DMS79 (cell line): ENCODE results near the gene COG7.
"Not testable (repeated sequence)": the region's sequence is repeated elsewhere in the genome, so short reads cannot be mapped to it uniquely, and the experiment has no call there.

Experiments
- DNase-seq: peaks from one replicate; lab custom pipeline; 2025; lab: John Stamatoyannopoulos, UW

The COG7 gene

DNA sequence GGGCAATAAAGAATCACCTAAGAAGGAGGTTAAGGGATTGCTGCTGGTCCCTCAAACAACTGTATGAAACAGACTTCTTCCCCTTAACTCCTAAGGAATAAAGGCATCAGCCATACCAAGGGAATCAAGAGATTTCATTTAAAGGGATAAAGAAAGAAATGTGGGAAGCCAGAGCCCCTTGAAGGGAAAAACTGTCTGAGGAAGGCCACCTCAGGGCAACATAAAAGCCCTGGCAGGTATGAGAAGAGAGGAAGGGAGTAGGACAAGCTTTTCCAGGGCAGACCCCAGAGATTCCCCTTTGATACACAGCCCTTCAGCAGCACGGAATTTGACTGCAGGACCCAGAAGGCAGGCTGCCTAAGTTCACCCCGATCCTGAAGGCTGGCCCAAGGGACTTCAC is 43.5 kb downstream of the COG7 start:
- no peak for DNase-seq

DNA sequence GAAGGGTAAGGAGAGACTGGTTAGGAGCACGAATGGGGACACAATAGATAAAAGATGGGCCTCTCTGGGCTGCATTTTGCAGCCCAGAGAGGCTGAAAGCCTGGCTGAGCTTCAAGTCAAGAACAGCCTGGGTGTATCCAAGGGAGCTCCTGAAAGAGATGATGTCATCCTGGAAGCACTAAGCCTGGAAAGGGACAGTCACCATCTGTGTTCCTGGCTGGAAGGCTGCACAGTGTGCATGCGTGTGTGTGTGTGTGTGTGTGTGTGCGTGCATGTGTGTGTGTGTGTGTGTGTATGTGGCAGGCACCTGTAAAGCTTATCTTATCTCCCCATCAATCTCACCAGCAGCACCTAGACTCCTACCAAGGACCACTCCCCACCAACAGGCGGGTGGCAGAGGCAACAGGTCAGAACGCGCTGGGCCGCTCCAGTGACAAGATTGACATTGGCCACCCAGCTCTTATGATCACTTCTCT is 44.1 kb downstream of the COG7 start:
- peak; percentile 11 for DNase-seq

DNA sequence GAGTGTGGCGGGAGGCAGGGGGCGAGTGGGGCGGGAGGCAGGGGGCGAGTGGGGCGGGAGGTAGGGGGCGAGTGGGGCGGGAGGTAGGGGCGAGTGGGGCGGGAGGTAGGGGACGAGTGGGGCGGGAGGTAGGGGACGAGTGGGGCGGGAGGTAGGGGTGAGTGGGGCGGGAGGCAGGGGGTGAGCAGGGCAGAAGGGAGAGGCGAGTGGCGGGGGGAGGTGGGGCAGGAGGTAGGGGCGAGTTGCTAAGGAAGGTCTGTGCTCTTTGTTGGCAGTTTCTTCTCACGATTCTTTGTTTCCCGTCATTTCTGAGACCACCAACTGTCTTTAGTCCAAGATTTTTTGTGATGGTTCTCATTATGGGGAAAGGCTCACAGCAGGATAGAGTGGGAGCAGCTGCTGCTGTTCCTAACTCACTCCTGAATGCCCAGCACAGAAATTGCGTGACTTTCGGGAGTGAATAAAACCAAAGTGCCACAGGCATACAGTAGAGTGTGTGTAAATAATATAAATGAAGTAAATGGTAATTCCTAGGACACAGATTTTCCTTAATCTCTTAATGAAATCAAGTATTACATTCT is 44.7 kb downstream of the COG7 start:
- DNase-seq = no peak

DNA sequence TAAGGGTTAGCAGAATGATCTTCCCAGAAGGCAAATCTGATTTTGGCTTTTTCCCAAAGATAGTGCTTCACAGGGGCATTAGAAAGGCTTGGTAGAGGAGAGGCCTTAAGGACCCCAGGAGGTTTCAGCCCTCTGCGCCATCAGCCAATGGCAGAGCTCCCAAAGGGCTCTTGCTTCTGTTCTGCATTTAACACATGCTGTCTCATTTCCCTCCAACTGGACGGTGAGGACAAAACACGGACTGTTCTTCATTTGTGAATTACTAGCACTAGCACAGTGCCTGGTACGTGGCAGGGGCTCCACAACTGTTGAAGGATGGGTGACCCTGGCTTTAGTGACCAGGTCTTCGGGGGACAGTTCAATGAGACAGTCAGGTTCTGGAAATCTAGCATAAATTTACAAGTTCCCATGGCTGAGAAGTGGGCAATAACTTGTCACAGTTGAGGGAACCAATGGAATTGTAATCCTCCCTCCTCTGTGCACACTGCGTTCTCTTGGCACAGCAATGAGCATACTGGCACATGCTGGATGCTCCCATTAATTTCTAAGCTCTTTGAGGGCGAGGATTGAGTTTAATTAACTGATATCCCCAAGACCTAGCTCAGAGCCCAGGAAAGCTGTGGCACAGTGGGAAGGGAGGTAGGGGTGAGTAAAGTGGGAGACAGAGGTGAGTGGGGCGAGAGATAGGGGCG is 45.4 kb downstream of the COG7 start:
- no peak for DNase-seq

DNA sequence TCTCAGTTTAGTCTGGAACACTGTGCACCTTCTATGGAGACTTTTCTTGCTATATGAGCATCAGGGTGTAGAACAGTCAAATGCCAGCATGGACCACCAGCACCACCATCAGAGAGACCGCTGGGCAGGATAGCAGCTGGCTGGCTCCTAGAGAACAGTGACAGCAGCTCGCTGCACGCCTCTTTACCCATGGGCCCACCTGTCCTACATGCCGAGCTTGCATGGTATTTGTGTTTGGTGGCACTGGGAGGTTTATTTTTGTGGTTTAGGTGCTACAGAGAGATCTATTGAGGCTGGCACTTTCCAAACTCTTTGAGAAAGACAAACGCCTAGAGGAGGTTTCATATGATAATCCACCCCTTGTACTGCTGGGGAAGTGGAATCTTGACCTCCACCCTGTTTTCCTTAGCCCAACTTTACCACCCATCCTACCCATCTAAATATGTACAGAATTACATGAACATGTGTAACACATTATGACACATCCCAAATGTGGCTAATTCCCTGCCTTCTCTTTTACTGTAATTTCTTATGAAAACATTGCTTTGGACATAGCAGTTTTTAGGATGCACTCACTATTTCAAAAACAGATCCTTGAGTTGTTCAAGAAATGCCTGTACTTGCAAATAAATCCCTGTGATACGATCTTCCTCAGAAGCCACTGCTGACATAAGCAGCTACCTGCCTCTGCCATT is 46.3 kb downstream of the COG7 start:
- no peak for DNase-seq

DNA sequence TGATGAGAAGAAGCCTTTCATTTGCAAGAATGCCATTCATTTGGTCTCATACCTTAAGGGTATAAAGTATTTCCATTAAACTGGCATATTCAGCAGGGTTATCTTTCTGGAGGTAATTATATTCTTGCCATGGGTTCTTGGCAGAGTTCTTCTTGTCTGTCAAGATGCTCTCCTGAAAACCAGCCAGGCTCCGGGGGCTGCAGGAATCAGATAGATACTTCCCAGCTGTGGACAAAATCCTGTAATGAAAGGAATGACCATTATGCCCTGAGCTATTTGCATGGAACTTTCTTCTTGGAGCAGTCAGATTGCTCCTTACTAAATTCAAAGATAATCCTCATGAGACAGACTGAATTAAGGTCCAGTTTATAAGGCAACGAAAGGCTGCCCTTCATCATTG is 47.0 kb downstream of the COG7 start:
- no peak for DNase-seq

DNA sequence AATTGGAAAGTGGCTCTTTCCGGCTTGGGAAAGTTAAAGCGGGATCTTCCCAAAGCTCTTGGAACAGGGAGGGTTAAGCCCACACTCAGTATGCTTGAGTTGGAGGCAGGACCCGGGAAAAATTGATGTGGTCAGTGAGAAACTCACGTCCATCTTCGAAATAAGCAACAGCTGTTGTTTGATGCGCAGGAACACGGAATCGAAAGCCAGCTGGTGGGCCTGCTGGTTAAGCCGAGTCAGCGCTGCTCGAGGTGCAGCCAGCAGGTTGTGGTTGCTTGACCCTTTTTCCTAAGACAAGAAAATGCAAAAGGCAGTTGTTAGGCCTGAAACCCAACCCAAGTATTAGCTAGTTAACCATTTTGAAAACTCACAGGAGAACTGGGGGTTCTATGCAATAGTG is 49.4 kb downstream of the COG7 start:
- DNase-seq = no peak

DNA sequence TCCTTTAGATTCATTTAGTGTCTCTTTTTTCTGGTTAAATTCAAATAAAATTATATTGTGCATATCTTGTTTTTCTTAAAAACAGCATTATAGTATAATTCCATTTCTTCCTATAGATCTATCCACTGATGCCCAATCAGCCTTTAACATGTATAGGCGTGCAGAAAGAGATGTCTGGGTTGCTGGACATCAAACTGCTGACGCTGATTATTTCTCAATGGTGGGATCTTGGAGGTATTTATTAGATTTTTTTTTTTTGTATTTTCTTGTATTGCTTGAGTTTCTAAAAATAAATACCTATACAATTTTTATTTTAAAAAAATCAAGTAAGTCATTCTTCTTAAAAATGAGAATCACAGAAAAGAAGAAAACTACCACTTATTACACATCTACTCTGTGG is 50.9 kb downstream of the COG7 start:
- no peak for DNase-seq

DNA sequence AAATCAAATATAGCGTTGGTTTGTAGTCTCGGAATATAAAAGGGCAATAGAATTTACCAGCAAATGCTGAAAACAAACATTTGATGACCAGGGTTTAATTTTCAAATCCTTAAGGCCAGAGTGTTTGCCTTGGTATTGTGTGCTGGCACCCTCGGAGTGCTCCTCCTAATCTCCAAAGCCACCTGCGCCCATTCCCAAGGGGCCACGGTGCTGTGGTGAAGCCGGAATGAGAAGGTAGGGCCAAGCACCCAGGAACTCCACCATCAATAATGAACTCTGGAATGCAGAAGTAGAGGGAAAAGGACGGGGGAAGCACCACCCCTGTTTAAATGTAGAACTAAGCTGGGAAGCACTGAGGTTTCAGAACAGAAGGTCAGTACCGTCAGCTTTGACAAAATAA is 51.9 kb downstream of the COG7 start:
- no peak for DNase-seq

DNA sequence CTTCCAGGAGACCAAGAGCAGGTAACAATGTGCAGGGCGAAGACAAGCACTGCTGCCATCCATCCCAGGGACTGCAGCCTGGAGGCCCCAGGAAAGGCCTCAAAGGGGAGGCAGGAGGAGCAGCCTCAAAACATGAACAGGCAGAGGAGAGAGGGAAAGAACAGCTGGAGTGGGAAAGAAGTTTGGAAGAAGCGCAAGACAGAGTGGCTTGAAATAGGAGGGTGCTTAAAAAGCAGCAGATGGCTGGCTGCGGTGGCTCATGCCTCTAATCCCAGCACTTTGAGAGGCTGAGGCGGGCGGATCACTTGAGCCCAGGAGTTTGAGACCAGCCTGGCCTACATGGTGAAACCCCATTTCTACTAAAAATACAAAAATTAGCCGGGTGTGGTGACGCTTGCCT is 52.5 kb downstream of the COG7 start:
- not testable (repeated sequence) for DNase-seq

DNA sequence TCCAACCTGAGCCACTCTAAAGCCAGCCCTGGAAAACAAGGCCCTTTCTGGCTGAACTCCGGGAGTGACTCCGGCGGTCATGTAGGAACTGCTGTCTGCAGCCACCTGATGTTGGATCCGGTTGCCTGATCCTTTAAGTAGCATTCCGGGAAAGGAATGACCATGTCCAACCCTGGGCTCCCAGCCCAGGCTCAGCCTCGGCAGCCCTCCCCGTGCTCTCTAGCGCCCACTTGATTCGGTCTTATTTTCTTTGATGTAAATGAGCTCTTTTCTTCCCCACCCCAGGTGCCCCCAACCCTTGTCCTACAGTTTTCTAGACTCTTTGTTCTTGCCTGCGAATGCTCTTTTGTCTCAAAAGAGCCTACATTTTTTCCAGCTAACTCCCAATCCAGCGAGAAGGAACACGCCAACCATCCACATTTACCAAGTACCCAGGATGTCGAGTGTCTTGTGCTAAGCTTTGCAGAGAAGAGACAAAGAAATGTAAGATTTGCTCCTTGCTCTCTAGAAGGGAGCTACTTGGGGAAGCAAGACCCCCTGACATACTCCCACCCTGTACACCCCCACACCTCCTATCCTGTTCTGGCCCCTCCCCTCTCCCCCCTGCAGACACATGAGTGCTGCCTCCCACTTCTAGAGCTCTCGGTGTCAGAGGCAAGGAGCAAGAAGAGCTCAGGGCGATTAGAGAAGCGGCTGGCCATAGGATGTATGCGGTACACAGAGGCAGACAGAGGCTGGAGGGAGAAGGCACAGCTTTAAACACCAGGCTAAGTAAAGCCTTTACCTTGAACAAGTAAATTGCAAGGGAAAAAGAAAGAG is 53.8 kb downstream of the COG7 start:
- DNase-seq = peak; percentile 76

DNA sequence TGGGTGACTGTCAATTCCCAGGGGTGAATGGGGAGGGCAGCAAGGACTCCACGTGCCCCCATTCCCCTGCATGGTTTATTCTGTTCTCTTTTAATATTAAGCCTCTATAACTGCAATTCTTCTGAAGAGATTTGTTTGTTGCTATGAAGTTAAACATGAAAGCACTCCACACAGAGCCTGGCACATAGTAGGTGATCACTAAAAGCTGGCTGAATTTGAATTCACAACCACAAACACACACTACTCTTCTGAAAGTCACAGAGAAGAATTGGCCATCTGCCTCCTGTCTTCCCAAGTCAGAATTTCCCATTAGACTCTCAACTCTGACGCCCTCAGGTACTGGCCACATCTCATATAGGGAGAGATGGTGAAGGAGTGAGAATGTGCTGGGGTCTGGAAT is 55.5 kb downstream of the COG7 start:
- no peak for DNase-seq

DNA sequence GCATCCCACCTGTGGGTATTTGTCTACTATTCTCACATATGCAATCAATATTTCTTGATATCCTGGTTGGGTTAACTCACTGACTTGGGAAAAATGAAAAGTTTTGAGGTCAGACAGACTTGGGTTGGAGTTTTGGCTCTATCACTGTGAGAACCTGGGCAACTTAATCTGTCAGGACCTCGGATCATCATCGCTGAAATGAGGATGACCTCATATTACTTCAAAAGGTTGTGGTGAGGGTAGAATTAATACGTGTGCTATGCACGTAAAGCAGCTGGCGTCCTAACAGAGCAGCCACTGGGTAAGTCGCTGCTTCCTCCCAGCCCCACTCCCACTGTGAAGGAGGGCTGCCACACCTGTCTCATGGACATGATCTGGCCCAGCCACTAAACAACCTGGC is 57.3 kb downstream of the COG7 start:
- no peak for DNase-seq

DNA sequence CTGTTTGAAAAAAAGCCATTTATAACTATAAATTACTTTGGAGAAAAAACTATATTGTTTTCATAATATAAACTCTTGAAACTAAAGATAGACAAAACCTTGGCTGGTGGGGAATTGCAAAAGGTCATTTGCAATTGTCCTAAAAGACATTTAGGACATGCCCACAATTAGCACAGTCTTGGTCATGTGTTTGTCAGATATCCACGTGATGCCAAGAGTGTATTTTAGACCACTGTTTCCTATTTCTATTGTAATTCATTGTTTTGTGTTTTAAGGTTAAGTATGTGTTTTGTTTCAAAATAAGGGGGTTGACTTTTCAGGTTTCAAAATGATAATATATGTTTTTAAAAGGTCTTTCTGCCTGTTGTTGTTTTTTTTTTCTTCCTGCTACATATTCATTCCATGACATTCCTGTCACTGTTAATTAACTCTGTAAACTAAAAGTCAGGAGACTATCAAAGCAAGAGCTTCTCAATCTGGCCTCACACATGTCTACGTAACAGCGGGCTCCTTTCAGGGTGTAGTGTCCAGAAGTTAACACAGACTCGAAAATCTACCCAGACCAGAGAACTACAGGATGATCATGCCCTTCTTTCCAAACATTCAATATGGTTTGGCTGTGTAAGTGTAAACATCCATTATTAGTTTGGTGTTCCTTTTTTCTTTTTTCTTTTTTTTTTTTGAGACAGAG is 58.7 kb downstream of the COG7 start:
- DNase-seq = no peak

DNA sequence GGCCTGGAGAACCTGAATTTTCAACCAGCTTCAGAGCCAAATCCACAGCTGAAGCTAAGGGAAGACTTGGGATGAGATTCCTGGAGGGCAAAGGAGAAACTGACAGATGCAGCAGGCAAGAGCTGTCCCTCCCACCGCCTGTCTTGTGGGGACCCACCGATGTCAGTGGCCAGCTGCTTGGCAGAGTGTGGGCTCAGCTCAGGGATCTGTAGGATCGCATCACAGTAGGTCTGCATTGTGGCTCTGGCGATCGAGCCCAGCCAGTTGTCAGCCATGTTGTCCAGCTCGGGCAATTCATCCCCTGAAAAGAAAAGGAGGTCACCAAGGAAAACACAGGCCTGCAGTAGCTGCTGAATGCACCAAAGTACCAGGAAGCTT is 60.8 kb downstream of the COG7 start:
- no peak for DNase-seq

DNA sequence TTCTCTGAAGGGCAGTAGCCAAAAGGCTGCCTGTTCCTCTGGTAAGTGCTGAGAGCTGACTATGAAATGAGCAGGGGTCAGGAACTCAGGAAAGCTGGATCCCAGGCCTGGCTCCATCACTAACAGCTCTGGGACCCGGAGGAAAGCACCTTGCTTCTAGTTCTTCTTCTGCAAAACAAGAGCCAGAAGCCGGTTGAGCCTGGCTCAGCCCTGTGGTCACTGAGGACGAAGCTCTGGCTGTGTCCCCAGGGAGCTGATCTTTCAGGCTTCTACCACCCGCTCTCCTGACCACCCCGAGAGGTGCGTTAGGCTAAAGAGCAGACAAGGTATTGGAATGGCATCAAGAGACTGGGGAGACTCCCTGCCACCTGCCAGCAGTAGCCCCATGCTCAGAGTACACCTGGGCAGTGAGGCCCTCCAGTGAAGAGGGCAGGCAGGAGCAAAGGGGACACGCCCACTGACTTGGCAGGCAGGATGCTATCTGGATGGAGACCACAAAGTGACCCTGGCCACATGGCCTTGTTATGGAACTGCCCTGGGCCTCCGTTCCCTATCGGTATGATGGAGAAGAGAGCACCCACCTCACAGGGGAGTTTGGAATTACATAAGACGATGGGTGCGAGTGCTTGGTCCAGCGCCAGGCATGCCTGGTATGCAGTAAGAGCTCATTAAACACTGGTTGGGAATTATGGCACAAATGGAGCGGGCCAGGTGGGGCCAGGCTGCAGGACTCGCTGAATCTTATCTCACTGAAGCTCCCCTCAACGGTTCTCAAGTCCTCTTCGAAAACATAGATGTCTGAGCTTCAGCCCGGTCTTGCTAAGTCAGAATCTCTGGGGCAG is 61.4 kb downstream of the COG7 start:
- DNase-seq = peak; percentile 32

DNA sequence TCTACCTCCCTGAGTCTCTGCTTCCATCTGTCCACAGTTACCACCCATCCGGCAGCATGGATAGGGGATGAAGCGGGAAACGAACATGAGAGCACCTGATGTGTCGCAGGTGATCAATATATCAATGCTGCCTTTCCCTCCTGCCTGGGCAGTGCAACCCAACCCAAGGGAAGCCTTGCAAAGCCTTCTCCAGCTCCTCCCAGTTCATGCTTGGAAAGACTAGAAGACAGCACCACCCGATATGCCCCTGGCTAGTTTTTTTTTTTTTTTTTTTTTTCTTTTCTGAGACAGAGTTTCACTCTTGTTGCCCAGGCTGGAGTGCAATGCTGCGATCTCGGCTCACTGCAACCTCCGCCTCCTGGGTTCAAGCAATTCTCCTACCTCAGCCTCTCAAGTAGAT is 63.1 kb downstream of the COG7 start:
- DNase-seq = peak; percentile 15

DNA sequence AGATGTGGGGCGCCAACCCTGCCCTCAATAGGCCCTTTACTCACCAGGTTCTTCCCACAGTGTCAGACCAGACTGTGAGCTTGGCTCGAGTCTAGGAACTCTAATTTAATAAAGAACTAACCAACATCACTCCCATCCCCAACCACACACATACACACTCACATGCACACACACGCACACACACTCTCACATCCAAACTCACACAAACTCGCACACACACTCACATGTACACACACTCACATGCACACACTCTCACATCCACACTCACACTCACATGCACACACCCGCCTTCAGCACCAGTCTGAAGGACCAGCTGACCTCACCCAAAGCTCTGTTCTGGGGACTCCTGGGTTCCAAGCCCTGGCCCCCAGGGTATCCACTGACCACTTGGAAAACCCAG is 63.8 kb downstream of the COG7 start:
- DNase-seq = no peak

DNA sequence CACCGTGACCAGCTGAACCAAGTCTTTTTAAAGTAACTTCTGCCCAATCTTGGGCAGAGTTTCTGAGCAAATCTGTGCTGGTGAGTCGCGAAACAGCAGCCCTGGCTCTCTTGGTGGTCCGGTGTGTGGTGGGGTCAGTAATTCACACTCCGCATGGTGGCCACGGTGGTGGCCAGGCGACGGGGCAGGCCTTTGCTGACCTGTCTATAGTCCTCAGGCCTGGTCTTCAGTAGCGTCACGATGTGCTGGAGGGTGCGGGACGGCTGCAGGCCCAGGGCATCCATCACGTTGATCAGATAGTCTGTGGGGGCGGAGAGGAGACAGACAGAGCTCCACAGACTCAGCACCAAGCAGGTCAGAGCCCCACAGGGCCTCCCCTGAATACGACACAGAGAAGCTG is 64.2 kb downstream of the COG7 start:
- DNase-seq = no peak

DNA sequence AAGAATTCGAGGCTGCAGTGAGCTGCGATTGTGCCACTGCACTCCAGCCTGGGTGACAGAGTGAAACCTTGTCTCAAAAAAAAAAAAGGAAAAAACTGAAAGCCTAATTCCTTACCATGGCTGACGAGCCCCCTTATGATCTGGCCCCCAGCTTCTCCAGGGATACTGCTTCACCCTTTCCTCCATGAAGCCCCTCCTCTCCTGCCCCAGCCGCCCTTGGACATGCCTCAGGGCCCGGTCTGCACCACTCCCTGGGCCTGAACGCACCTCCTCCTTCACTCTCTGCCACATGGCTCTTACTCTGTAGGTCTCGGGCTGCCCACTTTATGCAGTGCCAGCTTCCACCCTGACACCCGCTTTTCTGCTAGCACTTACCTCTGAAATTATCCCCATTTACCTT is 65.3 kb downstream of the COG7 start:
- no peak for DNase-seq

DNA sequence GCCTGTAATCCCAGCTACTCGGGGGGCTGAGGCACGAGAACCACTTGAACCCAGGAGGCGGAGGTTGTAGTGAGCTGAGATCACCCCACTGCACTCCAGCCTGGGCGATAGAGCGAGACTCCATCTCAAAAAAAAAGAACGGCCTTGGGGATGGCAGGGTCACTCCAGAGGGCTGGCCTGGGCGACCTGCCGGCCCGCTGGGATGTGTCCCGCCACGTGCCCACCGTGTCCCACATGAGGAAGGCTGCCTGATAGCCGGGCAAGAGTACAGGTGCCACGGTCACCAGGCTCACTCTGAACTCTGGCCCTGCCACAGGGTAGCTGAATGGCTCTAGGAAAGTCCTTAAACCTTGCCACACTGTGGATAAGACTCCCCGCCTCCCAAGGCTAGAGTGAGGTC is 67.5 kb downstream of the COG7 start:
- no peak for DNase-seq
